K562 (cell line): ENCODE data around the gene CILP. TPM values are rescaled to one million over a fixed set of nuclear protein-coding genes. Genes with fewer than 3 reads are reported as not detected.

Experiments
- ATAC-seq: fragments of 200-7000 bp; cut with Tn5 transposase; 3 replicates; pipeline ENCODE4 v1.9.1; 2020; ENCODE audit warnings: moderate library complexity
- BruUV-seq: library from RNA; stranded (reverse); fragments of 400-500 nt; replicated peaks from 2 replicates; lab custom pipeline; 2021; lab: Mats Ljungman, UMichigan
- CTCF ChIA-PET: fragments of 300-600 bp; formaldehyde crosslinking; extraction: SDS; loops from one replicate; lab custom pipeline; 2021; ENCODE audit warnings: low intra/inter-chr PET ratio; lab: Yijun Ruan, JAX
- POLR2A ChIA-PET: fragments of 300-600, 350-650 bp; sonication (Branson Sonifier 250); formaldehyde crosslinking; extraction: SDS; loops from one replicate; lab custom pipeline; 2021; ENCODE audit warnings: antibody characterized with exemption, inconsistent platforms; lab: Yijun Ruan, JAX
- DNase-seq, 4 experiments: peaks; one replicate each; pipeline versions ENCODE4 v3.0.0 to v3.0.0-alpha.2; 2011 to 2018; ENCODE audit warnings: low spot score in 3 of 4, mixed read lengths in 3 of 4; ENCODE audit errors: extremely low read depth in 1 of 4
- FAIRE-seq: peaks from 2 replicates; lab custom pipeline; 2011; peaks lifted over from hg19 to GRCh38; lab: Jason Lieb, UNC
- H2AFZ ChIP-seq: 2 replicates; pipeline ENCODE4 v1.6.0; 2011; ENCODE audit warnings: low read depth, low read length, control low read depth, inconsistent platforms
- H3K27ac ChIP-seq: fragments of 200-600 bp; 3 replicates; pipeline ENCODE4 v1.8.0; 2011; ENCODE audit warnings: low read depth, mild to moderate bottlenecking, control low read depth, inconsistent platforms, low read length, moderate library complexity, mixed read lengths; ENCODE audit errors: extremely low read depth
- H3K27me3 ChIP-seq, 2 experiments: fragments of 300-600 bp in 1 of 2; 2 replicates in 1 of 2; 3 replicates in 1 of 2; pipeline versions ENCODE4 v1.6.0 to v1.8.0; 2011; ENCODE audit warnings: inconsistent platforms in 2 of 2, low read length in 2 of 2, mild to moderate bottlenecking in 1 of 2, mixed read lengths in 1 of 2, moderate library complexity in 1 of 2; ENCODE audit not compliant: control insufficient read depth in 2 of 2, insufficient read depth in 2 of 2
- H3K36me3 ChIP-seq: fragments of 300-600 bp; 3 replicates; pipeline ENCODE4 v1.8.0; 2011; ENCODE audit warnings: mild to moderate bottlenecking, low read length, inconsistent platforms; ENCODE audit not compliant: control insufficient read depth, insufficient read depth
- H3K4me1 ChIP-seq, 2 experiments: fragments of 200-600 bp in 1 of 2; replicated peaks in 1 of 2; 2 replicates in 1 of 2; 3 replicates in 1 of 2; pipeline versions ENCODE4 v1.5.1 to v1.8.0; 2011; ENCODE audit warnings: inconsistent platforms in 2 of 2, low read length in 2 of 2, mild to moderate bottlenecking in 1 of 2, mixed read lengths in 1 of 2, moderate library complexity in 1 of 2; ENCODE audit not compliant: control insufficient read depth in 2 of 2, insufficient read depth in 2 of 2
- H3K4me2 ChIP-seq: 2 replicates; pipeline ENCODE4 v1.6.1; 2011; ENCODE audit warnings: low read length, control low read depth, inconsistent platforms, mixed read lengths; ENCODE audit not compliant: insufficient read depth
- H3K4me3 ChIP-seq: fragments of 200-600 bp; sonication (generic), shearing (Covaris generic); 2 replicates; pipeline ENCODE4 v1.5.1; 2016; ENCODE audit warnings: control low read depth, inconsistent platforms
- H3K79me2 ChIP-seq: fragments of 200-600 bp; 3 replicates; pipeline ENCODE4 v1.8.0; 2011; ENCODE audit warnings: low read length, inconsistent platforms; ENCODE audit not compliant: control insufficient read depth, insufficient read depth
- H3K9ac ChIP-seq, 2 experiments: 2 replicates each; pipeline versions ENCODE4 v1.6.0 to v1.6.1; 2011; ENCODE audit warnings: low read depth in 2 of 2, low read length in 2 of 2, control low read depth in 1 of 2, inconsistent platforms in 1 of 2, mild to moderate bottlenecking in 1 of 2, mixed read lengths in 1 of 2; ENCODE audit not compliant: insufficient read depth in 1 of 2
- H3K9me1 ChIP-seq: one replicate; pipeline ENCODE4 v1.6.0; 2011; ENCODE audit warnings: inconsistent platforms, mild to moderate bottlenecking, low read length, moderate library complexity; ENCODE audit not compliant: control insufficient read depth, insufficient read depth
- H3K9me3 ChIP-seq: replicated peaks from 2 replicates; pipeline ENCODE4 v1.5.1; 2011; ENCODE audit warnings: low read depth, low read length, inconsistent platforms; ENCODE audit not compliant: control insufficient read depth, insufficient read depth
- H4K20me1 ChIP-seq: replicated peaks from 2 replicates; pipeline ENCODE4 v1.6.1; 2011; ENCODE audit warnings: low read length, inconsistent platforms, mixed read lengths; ENCODE audit not compliant: control insufficient read depth, insufficient read depth
- EWSR1 ChIP-seq: fragments of 450-650 bp; IDR thresholded peaks from 2 replicates; pipeline ENCODE4 v1.6.1; 2018; ENCODE audit warnings: borderline replicate concordance, mild to moderate bottlenecking, low read depth, moderate library complexity; ENCODE audit not compliant: partially characterized antibody
- HLTF ChIP-seq: fragments of 450-650 bp; IDR thresholded peaks from 2 replicates; pipeline ENCODE4 v1.6.1; 2016
- PPARD ChIP-seq: fragments of 250-450 bp; sonication (Bioruptor Pico); IDR thresholded peaks from 2 replicates; pipeline ENCODE4 v1.8.0; 2022; ENCODE audit warnings: inconsistent platforms, mild to moderate bottlenecking, moderate library complexity
- SMARCA5 ChIP-seq: fragments of 450-650 bp; IDR thresholded peaks from 2 replicates; pipeline ENCODE4 v1.6.1; 2016
- TRIM25 ChIP-seq: fragments of 450-650 bp; IDR thresholded peaks from 2 replicates; pipeline ENCODE4 v1.7.0; 2016; ENCODE audit warnings: borderline replicate concordance
- ZNF408 ChIP-seq: fragments of 250-450 bp; sonication (Bioruptor Pico); IDR thresholded peaks from 2 replicates; pipeline ENCODE4 v1.4.0; 2020; ENCODE audit warnings: low read depth, mild to moderate bottlenecking, moderate library complexity
- WGBS: fragments of 100-300 bp; shearing (Covaris generic); methylation state at CpG from one replicate; pipeline ENCODE4 v1.1.6; 2016; ENCODE audit warnings: low coverage, mixed read lengths; ENCODE audit not compliant: insufficient coverage; ENCODE audit errors: missing lambda C conversion rate; 5-methylcytosine and 5-hydroxymethylcytosine counted together
- in situ Hi-C: fragments of 300-500 bp; cut with MboI; formaldehyde crosslinking; loops from 4 replicates; pipeline ENCODE4 v1.15.0; 2018; ENCODE audit warnings: inconsistent platforms, mixed read lengths
- intact Hi-C: fragments of 100-400 bp; cut with micrococcal nuclease; formaldehyde crosslinking; loops from 2 replicates; pipeline ENCODE4 v1.14.2; 2022
- polyA plus RNA-seq, 8 experiments: library from polyadenylated mRNA; depleted of rRNA in 4 of 8; stranded (reverse) in 5 of 8; unstranded in 3 of 8; fragments of >200 nt; fragmentation: Nextera tagmentation in 2 of 8; fragmentation: Illumina TruSeq in 1 of 8; extraction: Ambion mirVana in 2 of 8; extraction: Trizol in 1 of 8; gene quantifications; 2 replicates each; pipeline versions ENCODE4 v1.2.1 to v1.2.3, GENCODE V29; 2011 to 2014; ENCODE audit warnings: inconsistent platforms in 1 of 8, missing spikeins in 1 of 8
- total RNA-seq, 7 experiments: library from RNA; depleted of rRNA in 6 of 7; stranded (reverse); fragments of >200 nt in 6 of 7; fragmentation: Illumina TruSeq in 2 of 7; extraction: Trizol in 2 of 7; gene quantifications; 2 replicates each; pipeline versions ENCODE4 v1.2.1 to v1.2.3, GENCODE V29; 2011 to 2021; ENCODE audit warnings: low replicate concordance in 1 of 7
- TF ChIP-seq, protein P1 (sequence below), 3 experiments: fragments of 200-800 bp in 1 of 3; fragments of 250-450 bp in 1 of 3; fragments of 450-650 bp in 1 of 3; sonication (Bioruptor Pico) in 1 of 3; sonication (Bioruptor generic) in 1 of 3; formaldehyde crosslinking in 1 of 3; IDR thresholded peaks; 2 replicates each; pipeline versions ENCODE4 v1.6.1 to v1.8.0; 2016 to 2022; ENCODE audit warnings: mild to moderate bottlenecking in 2 of 3, missing genetic modification characterization in 2 of 3, missing compliant biosample characterization in 1 of 3, moderate library complexity in 1 of 3
- TF ChIP-seq, protein P2 (sequence below): sonication (generic); formaldehyde crosslinking; IDR thresholded peaks from 2 replicates; pipeline ENCODE4 v1.8.0; 2022; ENCODE audit warnings: missing genetic modification reagents, mild to moderate bottlenecking, moderate library complexity, borderline replicate concordance

Gene CILP
- total and polyA plus RNA-seq, 9 of the 15 experiments (the other 6 are each of a cell fraction or from before 2014, with no cell fraction given), result 0.03 TPM; not detected in 8

DNA sequence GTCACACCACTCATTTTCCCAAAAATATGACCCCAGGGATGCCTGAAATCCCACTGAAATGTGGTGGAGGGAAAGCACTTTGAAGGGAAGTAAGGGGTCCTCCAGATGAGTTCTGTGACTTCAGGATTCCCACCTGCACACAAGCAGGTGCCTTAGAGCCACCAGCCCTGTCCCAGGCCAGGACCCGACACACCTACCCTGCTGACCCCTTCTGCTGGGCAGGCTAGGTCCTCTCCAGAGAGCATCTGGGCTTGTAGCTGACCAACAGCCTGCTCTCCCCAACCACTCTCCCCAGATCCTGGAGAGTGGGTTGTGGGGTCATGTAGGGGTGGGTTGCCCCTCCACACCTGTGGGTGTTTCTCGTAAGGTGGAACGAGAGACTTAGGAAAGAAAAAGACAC, 14.9 kb upstream of the CILP start:
- no TSS peak for BruUV-seq
- DNase-seq (no peak), ATAC-seq (no peak), FAIRE-seq (no peak)
- Histone ChIP-seq H3K9me1 (no peaks in the 10 kb centered on the region), H3K36me3 (no peaks in the 10 kb centered on the region), H3K4me2 (no peak overlapping the region), H3K9me3 (no peaks in the 10 kb centered on the region), H3K27me3 (no peaks in the 10 kb centered on the region), H3K4me1 (peaks cover 5 to 10% of the 10 kb centered on the region in 2 experiments; a peak in 3 of 5 replicates), H3K27ac (no peak overlapping the region), H3K4me3 (no peak overlapping the region), H2AFZ (no peak overlapping the region), H4K20me1 (no peaks in the 10 kb centered on the region), H3K9ac (no peak overlapping the region), H3K79me2 (no peaks in the 10 kb centered on the region)
- in situ Hi-C loops (no loop called here), intact Hi-C loops (no loop called here)
- TF ChIP-seq TRIM25 (no peak), SMARCA5 (no peak), ZNF408 (CRISPR knock-in tag) (no peak), HLTF (no peak), PPARD (CRISPR knock-in tag) (no peak), EWSR1 (no peak)
- TF ChIP-seq, protein P1, sequence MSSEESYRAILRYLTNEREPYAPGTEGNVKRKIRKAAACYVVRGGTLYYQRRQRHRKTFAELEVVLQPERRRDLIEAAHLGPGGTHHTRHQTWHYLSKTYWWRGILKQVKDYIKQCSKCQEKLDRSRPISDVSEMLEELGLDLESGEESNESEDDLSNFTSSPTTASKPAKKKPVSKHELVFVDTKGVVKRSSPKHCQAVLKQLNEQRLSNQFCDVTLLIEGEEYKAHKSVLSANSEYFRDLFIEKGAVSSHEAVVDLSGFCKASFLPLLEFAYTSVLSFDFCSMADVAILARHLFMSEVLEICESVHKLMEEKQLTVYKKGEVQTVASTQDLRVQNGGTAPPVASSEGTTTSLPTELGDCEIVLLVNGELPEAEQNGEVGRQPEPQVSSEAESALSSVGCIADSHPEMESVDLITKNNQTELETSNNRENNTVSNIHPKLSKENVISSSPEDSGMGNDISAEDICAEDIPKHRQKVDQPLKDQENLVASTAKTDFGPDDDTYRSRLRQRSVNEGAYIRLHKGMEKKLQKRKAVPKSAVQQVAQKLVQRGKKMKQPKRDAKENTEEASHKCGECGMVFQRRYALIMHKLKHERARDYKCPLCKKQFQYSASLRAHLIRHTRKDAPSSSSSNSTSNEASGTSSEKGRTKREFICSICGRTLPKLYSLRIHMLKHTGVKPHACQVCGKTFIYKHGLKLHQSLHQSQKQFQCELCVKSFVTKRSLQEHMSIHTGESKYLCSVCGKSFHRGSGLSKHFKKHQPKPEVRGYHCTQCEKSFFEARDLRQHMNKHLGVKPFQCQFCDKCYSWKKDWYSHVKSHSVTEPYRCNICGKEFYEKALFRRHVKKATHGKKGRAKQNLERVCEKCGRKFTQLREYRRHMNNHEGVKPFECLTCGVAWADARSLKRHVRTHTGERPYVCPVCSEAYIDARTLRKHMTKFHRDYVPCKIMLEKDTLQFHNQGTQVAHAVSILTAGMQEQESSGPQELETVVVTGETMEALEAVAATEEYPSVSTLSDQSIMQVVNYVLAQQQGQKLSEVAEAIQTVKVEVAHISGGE (CRISPR knock-in tag; IDR thresholded peaks at IDR 0.05), result no peak
- TF ChIP-seq, protein P2, sequence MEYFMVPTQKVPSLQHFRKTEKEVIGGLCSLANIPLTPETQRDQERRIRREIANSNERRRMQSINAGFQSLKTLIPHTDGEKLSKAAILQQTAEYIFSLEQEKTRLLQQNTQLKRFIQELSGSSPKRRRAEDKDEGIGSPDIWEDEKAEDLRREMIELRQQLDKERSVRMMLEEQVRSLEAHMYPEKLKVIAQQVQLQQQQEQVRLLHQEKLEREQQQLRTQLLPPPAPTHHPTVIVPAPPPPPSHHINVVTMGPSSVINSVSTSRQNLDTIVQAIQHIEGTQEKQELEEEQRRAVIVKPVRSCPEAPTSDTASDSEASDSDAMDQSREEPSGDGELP (CRISPR knock-in tag), result no peak
- 87% methylated on average over 3 of the region's 3 CpGs for WGBS
- ChIA-PET CTCF (no interaction called here), POLR2A (interaction anchor here (1.1 kb wide), 1 partner anchor 72 kb away, joined by 3 read pairs; no protein-coding TSS in a partner anchor)
